Fibroblast of villous mesenchyme (primary cell): Measurements from ENCODE around the gene MMP28. TPM values are rescaled to one million over a fixed set of nuclear protein-coding genes. Genes with fewer than 3 reads are reported as not detected.

ENCODE experiments used
- DNase-seq: peaks from one replicate; pipeline ENCODE4 v3.0.0-alpha.2; 2010; ENCODE audit warnings: low read depth
- H3K4me3 ChIP-seq: 2 replicates; pipeline ENCODE4 v1.5.1; 2011; ENCODE audit warnings: low read depth, mild to moderate bottlenecking, low read length
- CTCF ChIP-seq: IDR thresholded peaks from 2 replicates; pipeline ENCODE4 v1.5.1; 2012; ENCODE audit warnings: low read depth, mild to moderate bottlenecking, low read length; ENCODE audit not compliant: insufficient read depth
- total RNA-seq: library from RNA; depleted of rRNA; stranded (reverse); fragments of >200 nt; gene quantifications from 2 replicates; pipeline ENCODE4 v1.2.3, GENCODE V29; 2012

The MMP28 gene
- total RNA-seq, 1 donor: under 0.01 TPM

- no peak overlapping the region for H3K4me3 ChIP-seq
- no peak for DNase-seq
- no peak for TF ChIP-seq CTCF
Observed at GRCh38 chr17:35733366-35733765, 62.1 kb downstream of the MMP28 start.

- no peak for TF ChIP-seq CTCF
- no peak for DNase-seq
- peak overlapping the region; percentile 74 for H3K4me3 ChIP-seq
Observed at GRCh38 chr17:35732806-35733136, 62.7 kb downstream of the MMP28 start.

- TF ChIP-seq CTCF: no peak
- DNase-seq: no peak
Observed at GRCh38 chr17:35731917-35732805, 63.3 kb downstream of the MMP28 start.

GRCh38 chr17:35731239-35731916 lies 64.1 kb downstream of the MMP28 start, which contains the start of gene RASL10B:
RASL10B (plus strand) TSS chr17:35731639; CDS start chr17:35735185, 3,546 bp downstream.
- H3K4me3 ChIP-seq: peak within 1 kb of the TSS; percentile 74
- TF ChIP-seq CTCF: no peak
- DNase-seq: peak; percentile 57

More at GRCh38 chr17:35731917-35732805, 63.3 kb downstream of the MMP28 start:
- peak overlapping the region; percentile 74 for H3K4me3 ChIP-seq

- no peak for DNase-seq
- H3K4me3 ChIP-seq: no peak overlapping the region
- no peak for TF ChIP-seq CTCF
Observed at GRCh38 chr17:35730400-35731005, 64.9 kb downstream of the MMP28 start.

- no peak overlapping the region for H3K4me3 ChIP-seq
- TF ChIP-seq CTCF: no peak
- no peak for DNase-seq
Observed at GRCh38 chr17:35729405-35729833, 66.0 kb downstream of the MMP28 start.
